ENCODE measurements around the gene HIPK4.

HIPK4 gene

DNA sequence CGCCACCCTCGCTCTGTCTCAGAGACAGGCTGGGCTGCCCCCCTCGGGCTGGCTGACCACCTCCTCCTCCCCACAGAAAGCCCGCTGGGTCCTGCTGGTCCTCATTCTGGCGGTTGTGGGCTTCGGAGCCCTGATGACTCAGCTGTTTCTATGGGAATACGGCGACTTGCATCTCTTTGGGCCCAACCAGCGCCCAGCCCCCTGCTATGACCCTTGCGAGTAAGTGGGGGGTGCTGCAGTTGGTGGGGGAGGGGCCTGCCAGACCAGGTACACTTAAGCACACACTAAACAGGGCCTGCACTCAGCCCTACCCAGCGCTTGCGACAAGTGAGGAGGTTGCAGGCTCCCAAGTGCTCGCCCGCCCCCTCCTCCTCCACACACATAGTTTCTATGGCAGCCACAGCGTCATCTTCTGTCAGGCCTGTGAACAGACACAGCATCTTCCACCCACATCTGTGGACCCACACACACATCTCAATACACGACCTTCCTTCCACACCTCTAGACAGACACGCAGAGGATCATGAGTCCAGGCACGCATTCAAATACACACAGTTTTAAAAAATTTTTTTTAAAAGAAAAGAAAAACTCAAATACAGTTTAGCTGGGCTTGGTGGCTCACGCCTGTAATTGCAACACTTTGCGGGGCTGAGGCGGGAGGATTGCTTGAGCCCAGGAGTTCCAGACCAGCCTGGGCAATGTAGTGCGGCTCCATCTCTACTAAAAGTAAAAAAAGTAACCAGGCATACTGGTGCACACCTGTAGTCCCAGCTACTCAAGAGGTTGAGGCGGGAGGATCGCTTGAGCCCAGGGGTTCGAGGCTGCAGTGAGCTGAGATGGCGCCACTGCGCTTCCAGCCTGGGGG lies 23.1 kb downstream of the HIPK4 start:
- Histone ChIP-seq H3K4me3 (replicated peaks; ENCODE audit: low read depth, low read length) (no peak overlapping the region), H3K27me3 (replicated peaks; ENCODE audit: control insufficient read depth, insufficient read depth, low read length) (no peaks in the 10 kb centered on the region), H3K36me3 (ENCODE audit: control insufficient read depth, insufficient read depth, low read length) (peaks cover 11% of the 10 kb centered on the region)
- DNase-seq (ENCODE audit: extremely low read depth, insufficient read length), result no peak
- TF ChIP-seq CTCF (IDR thresholded peaks at IDR 0.05; ENCODE audit: insufficient read depth, low read length, poor library complexity, severe bottlenecking), result no peak

DNA sequence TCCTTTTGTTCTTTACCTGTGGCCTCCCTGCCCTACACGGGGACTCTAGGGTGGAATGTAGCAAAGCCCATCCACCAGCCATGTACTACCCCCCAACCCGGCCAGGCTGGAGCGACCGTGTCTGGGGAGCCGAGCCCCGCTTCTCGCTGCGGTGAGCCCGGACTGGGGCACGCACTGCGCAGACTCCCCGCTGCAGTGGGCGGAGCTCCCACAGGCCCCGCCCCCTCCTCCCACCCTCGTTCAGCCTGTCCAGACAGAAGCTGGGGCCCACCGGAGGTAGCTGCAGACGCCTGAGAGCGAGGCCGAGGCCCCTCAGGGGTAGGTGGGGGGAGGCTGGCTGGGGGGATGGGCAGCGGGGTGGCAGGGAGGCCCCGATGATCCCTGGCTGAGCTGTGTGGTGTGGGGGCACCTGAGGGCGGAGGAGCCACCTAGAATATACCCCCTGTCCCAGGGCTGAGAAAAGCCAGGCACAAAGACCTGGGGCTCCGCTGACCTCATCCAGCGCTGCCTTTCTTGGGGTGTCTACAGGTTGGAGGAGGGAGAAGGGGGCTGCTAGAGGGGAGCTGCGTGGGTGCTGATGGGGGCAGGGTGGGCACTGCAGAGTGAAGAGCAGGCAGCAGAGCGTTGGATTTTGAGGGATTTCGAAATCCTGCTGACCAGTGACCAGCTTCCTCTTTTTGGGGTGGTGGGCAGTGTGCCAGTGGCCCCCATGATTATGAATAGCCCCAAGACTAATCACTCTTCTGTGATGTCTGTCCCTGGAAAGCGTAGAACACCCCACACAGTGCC lies 24.2 kb downstream of the HIPK4 start:
- Histone ChIP-seq H3K36me3 (ENCODE audit: control insufficient read depth, insufficient read depth, low read length) (peaks cover 11% of the 10 kb centered on the region), H3K27me3 (replicated peaks; ENCODE audit: control insufficient read depth, insufficient read depth, low read length) (no peaks in the 10 kb centered on the region), H3K4me3 (replicated peaks; ENCODE audit: low read depth, low read length) (peak overlapping the region; percentile 57)
- no peak for TF ChIP-seq CTCF (IDR thresholded peaks at IDR 0.05; ENCODE audit: insufficient read depth, low read length, poor library complexity, severe bottlenecking)
- peak; percentile 88 for DNase-seq (ENCODE audit: extremely low read depth, insufficient read length)

GRCh38 chr19:40365010-40365409 lies 25.0 kb downstream of the HIPK4 start:
- DNase-seq (ENCODE audit: extremely low read depth, insufficient read length), result no peak
- Histone ChIP-seq H3K36me3 (ENCODE audit: control insufficient read depth, insufficient read depth, low read length) (peaks cover 9% of the 10 kb centered on the region), H3K4me3 (replicated peaks; ENCODE audit: low read depth, low read length) (no peak overlapping the region), H3K27me3 (replicated peaks; ENCODE audit: control insufficient read depth, insufficient read depth, low read length) (no peaks in the 10 kb centered on the region)
- TF ChIP-seq CTCF (IDR thresholded peaks at IDR 0.05; ENCODE audit: insufficient read depth, low read length, poor library complexity, severe bottlenecking), result no peak

- no peak for TF ChIP-seq CTCF (IDR thresholded peaks at IDR 0.05; ENCODE audit: insufficient read depth, low read length, poor library complexity, severe bottlenecking)
- Histone ChIP-seq H3K36me3 (ENCODE audit: control insufficient read depth, insufficient read depth, low read length) (peaks cover 8% of the 10 kb centered on the region), H3K4me3 (replicated peaks; ENCODE audit: low read depth, low read length) (no peak overlapping the region), H3K27me3 (replicated peaks; ENCODE audit: control insufficient read depth, insufficient read depth, low read length) (no peaks in the 10 kb centered on the region)
- no peak for DNase-seq (ENCODE audit: extremely low read depth, insufficient read length)
These were observed 26.9 kb downstream of the HIPK4 start for GRCh38 chr19:40363069-40363468.

DNA sequence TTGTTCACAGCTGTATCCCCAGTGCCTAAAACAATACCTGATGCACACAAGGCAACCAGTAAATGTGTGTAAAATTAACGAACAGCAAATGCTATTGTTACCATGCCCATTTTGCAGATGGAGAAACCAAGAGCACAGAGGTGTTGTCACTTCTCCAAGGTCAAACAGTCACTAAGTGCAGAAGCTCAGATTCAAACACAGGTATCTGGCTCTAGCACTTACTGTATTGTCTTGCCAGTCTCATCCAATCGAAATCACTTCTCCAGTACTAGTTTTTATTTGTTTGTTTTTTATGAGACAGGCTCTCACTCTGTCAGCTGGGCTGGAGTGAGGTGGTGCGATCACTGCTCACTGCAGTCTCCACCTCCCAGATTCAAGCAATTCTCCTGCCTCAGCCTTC lies 27.8 kb downstream of the HIPK4 start:
- no peak for DNase-seq (ENCODE audit: extremely low read depth, insufficient read length)
- no peak overlapping the region for H3K4me3 ChIP-seq (replicated peaks; ENCODE audit: low read depth, low read length)
- H3K36me3 ChIP-seq (ENCODE audit: control insufficient read depth, insufficient read depth, low read length), result peaks cover 5% of the 10 kb centered on the region
- no peak for TF ChIP-seq CTCF (IDR thresholded peaks at IDR 0.05; ENCODE audit: insufficient read depth, low read length, poor library complexity, severe bottlenecking)
- H3K27me3 ChIP-seq (replicated peaks; ENCODE audit: control insufficient read depth, insufficient read depth, low read length), result no peaks in the 10 kb centered on the region
